ENCODE results near the gene GPR62. TPM values are rescaled to one million over a fixed set of nuclear protein-coding genes. Genes with fewer than 3 reads are reported as not detected.

The GPR62 gene
- total RNA-seq, 1 experiment from 2014 or later: not detected

DNA sequence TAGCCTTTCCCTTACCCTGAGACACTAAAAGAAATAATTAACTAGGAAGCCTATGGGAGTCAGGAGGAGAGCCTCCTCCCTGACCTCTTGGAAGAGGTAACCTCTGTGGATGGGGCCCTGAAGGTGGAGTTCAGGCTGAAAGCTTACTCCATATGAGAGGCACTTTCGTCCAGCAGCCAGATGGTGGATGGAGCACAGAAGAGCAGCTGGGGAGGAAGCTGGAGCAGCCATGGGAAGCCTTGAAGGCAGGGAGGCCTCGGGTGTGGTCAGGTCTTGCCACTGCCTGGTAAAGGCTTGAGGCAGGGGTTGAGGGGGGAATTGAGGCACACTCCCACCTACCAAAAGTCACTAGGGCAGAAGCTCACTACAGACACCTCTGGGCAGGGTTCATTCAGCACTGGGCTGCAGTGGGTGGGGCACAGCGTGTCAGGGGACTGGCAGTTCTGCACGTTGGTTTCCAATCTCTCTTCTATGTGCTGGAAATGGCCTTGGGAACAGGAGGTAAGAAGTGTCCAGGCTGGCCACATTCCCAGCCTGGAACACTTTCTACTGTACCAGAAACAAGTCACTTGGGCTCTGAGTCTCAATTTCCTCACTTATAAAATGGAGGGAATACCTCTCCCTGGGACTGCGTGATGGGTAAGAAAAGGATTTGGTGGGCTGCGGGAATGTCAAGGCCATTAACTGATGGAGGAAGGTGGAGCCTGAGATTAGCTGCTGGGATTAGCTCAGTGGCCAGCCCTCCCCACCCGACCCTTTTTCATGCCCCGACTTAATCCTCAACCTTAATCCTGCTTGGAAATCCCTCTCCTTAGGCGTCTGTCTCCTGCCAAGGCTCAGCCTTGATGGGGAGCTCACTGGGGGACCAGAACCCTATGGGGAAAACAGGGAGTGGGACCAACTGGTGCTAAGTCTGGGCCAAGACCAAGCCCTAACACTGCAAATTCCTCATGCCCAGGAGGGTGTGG, 6.7 kb downstream of the GPR62 start:
- intact Hi-C loops (cut with micrococcal nuclease; ENCODE audit: unreplicated experiment): no loop called here
- TF ChIP-seq, protein P1, sequence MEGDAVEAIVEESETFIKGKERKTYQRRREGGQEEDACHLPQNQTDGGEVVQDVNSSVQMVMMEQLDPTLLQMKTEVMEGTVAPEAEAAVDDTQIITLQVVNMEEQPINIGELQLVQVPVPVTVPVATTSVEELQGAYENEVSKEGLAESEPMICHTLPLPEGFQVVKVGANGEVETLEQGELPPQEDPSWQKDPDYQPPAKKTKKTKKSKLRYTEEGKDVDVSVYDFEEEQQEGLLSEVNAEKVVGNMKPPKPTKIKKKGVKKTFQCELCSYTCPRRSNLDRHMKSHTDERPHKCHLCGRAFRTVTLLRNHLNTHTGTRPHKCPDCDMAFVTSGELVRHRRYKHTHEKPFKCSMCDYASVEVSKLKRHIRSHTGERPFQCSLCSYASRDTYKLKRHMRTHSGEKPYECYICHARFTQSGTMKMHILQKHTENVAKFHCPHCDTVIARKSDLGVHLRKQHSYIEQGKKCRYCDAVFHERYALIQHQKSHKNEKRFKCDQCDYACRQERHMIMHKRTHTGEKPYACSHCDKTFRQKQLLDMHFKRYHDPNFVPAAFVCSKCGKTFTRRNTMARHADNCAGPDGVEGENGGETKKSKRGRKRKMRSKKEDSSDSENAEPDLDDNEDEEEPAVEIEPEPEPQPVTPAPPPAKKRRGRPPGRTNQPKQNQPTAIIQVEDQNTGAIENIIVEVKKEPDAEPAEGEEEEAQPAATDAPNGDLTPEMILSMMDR (conservative IDR thresholded peaks at IDR 0.05): no peak
- no peak for TF ChIP-seq EZH2 (IDR thresholded peaks at IDR 0.05; ENCODE audit: low read depth)
- Histone ChIP-seq H3K79me2 (ENCODE audit: low read depth) (no peaks in the 10 kb centered on the region), H3K36me3 (ENCODE audit: low read depth) (no peaks in the 10 kb centered on the region), H3F3A (ENCODE audit: insufficient read depth, low read depth) (no peaks in the 10 kb centered on the region), H3K27me3 (ENCODE audit: insufficient read depth, low read depth) (no peaks in the 10 kb centered on the region), H4K20me1 (ENCODE audit: insufficient read depth) (no peaks in the 10 kb centered on the region), H3K27ac (no peak overlapping the region), H3K4me1 (replicated peaks; ENCODE audit: insufficient read depth) (no peaks in the 10 kb centered on the region), H3K4me2 (no peak overlapping the region), H3K9me3 (ENCODE audit: insufficient read depth, low read depth) (no peaks in the 10 kb centered on the region), H3K4me3 (no peak overlapping the region), H2AFZ (no peak overlapping the region), H3K9me2 (ENCODE audit: insufficient read depth) (no peaks in the 10 kb centered on the region)
- POLR2A ChIA-PET (ENCODE audit: unreplicated experiment): no interaction called here
- BruUV-seq (replicated peaks): no TSS peak
- DNase-seq: no peak
- CTCF ChIA-PET: interaction anchor here (0.6 kb wide), 1 partner anchor 189 kb away, joined by 3 read pairs; no protein-coding TSS in a partner anchor

DNA sequence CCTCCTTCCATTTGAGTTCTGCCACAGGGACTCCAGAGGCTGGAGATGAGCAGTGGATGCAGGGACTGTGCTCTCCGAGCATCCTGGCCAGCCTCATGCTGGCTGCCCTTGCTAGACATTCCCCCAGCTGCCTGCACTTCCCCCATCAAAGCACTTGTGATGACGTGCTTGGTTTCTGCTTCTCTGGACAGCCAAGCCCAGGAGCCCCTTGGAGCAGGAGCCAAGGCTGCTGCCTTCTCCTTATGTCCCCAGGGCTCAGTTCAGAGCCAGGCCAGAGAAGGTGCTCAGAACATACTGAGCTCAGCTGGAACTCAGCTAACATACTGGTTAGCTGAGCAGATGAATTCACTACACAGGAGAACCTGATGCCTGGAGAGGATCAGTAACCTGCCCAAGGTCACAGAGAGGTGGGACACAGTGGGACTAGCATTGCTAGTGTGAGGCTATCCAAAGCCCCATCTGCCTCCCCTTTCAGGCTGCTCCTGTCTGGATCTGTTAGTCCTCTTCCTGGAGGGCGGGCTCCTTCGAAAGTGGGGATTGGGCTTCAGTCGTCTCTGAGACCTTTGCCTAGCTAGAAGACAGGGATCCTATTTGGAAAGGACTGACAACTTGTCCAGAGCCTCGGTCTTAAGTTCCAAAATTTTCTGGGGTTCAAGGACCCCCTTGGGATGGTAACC, 7.8 kb downstream of the GPR62 start:
- POLR2A ChIA-PET (ENCODE audit: unreplicated experiment): no interaction called here
- Histone ChIP-seq H3F3A (ENCODE audit: insufficient read depth, low read depth) (no peaks in the 10 kb centered on the region), H3K9me3 (ENCODE audit: insufficient read depth, low read depth) (no peaks in the 10 kb centered on the region), H3K4me3 (no peak overlapping the region), H3K27ac (no peak overlapping the region), H3K4me1 (replicated peaks; ENCODE audit: insufficient read depth) (peaks cover 3% of the 10 kb centered on the region; the same call in 1 of the 2 replicates), H3K79me2 (ENCODE audit: low read depth) (no peaks in the 10 kb centered on the region), H3K4me2 (no peak overlapping the region), H4K20me1 (ENCODE audit: insufficient read depth) (no peaks in the 10 kb centered on the region), H3K27me3 (ENCODE audit: insufficient read depth, low read depth) (no peaks in the 10 kb centered on the region), H2AFZ (no peak overlapping the region), H3K9me2 (ENCODE audit: insufficient read depth) (no peaks in the 10 kb centered on the region), H3K36me3 (ENCODE audit: low read depth) (no peaks in the 10 kb centered on the region)
- TF ChIP-seq, protein P1 (conservative IDR thresholded peaks at IDR 0.05): no peak
- no peak for TF ChIP-seq EZH2 (IDR thresholded peaks at IDR 0.05; ENCODE audit: low read depth)
- DNase-seq: no peak
- no TSS peak for BruUV-seq (replicated peaks)
- CTCF ChIA-PET: interaction anchor here (0.6 kb wide), 1 partner anchor 188 kb away, joined by 3 read pairs; no protein-coding TSS in a partner anchor
- intact Hi-C loops (cut with micrococcal nuclease; ENCODE audit: unreplicated experiment): no loop called here

DNA sequence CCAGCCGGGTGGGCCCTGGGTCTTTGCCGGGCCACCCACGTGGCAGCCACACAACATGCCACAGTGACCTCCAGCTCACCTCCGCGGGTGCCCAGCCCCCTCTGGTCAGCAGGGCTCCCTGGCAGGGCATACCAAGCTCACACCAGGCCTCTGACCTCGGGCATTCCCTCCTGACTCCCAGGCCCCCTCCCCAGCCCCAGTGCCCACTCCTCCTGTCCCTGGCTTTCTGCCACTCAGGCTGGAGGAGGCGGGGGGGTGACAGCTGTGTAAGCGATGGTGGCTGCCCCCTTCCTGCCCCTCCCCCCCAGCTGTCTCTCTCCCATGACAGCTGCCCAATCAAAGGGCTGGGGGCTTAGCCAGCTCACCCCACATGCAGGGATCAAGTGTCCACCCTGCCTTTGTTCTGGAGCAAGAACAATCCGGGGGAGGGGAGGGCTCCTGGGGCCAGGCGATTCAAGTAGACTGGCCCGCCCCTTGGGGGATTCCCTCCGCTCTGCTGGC, 8.8 kb downstream of the GPR62 start:
- Histone ChIP-seq H3K36me3 (ENCODE audit: low read depth) (no peaks in the 10 kb centered on the region), H3K9me3 (ENCODE audit: insufficient read depth, low read depth) (no peaks in the 10 kb centered on the region), H3K4me3 (no peak overlapping the region), H4K20me1 (ENCODE audit: insufficient read depth) (no peaks in the 10 kb centered on the region), H3F3A (ENCODE audit: insufficient read depth, low read depth) (peaks cover 6% of the 10 kb centered on the region; the same call in 1 of the 2 replicates), H3K9me2 (ENCODE audit: insufficient read depth) (no peaks in the 10 kb centered on the region), H3K27ac (no peak overlapping the region), H3K4me1 (replicated peaks; ENCODE audit: insufficient read depth) (peaks cover 4% of the 10 kb centered on the region; the same call in 1 of the 2 replicates), H3K27me3 (ENCODE audit: insufficient read depth, low read depth) (no peaks in the 10 kb centered on the region), H2AFZ (no peak overlapping the region), H3K4me2 (no peak overlapping the region), H3K79me2 (ENCODE audit: low read depth) (no peaks in the 10 kb centered on the region)
- CTCF ChIA-PET: interaction anchor here (0.6 kb wide), 1 partner anchor 1107 kb away, joined by 6 read pairs; no protein-coding TSS in a partner anchor
- BruUV-seq (replicated peaks): no TSS peak
- TF ChIP-seq EZH2 (IDR thresholded peaks at IDR 0.05; ENCODE audit: low read depth): no peak
- TF ChIP-seq, protein P1 (conservative IDR thresholded peaks at IDR 0.05): no peak
- POLR2A ChIA-PET (ENCODE audit: unreplicated experiment): no interaction called here
- no peak for DNase-seq
- intact Hi-C loops (cut with micrococcal nuclease; ENCODE audit: unreplicated experiment): no loop called here
